Daoy (cell line): ENCODE measurements around the gene MANBA. TPM values are rescaled to one million over a fixed set of nuclear protein-coding genes. Genes with fewer than 3 reads are reported as not detected.

Experiments used
- DNase-seq: peaks from one replicate; pipeline ENCODE4 v3.0.0-alpha.2; 2015; ENCODE audit warnings: low read depth
- total RNA-seq: library from RNA; depleted of rRNA; stranded (reverse); fragments of >200 nt; shearing (Covaris generic); gene quantifications from 2 replicates; pipeline ENCODE4 v1.2.3, GENCODE V29; 2014; rRNA removed

MANBA gene
- total RNA-seq, 1 experiment from 2014 or later: 8.2 TPM

DNA sequence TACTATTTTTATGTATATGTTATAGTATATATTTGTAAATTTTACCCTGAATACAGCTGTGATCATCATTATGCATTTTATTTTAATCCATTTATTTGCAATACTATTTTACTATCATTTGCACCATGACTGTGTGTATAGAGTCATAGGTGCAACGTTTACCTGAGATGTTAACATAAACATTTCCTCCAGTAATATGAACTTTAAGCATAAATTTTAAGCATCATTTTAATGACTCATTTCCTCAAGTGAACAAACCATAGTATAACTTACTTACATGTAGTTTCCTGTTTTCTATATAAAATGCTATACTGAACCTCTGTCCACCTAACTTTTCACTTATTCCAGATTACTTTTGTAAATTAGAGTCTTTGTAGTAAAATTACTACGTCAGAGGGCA, 166.8 kb downstream of the MANBA start:
- DNase-seq: no peak

DNA sequence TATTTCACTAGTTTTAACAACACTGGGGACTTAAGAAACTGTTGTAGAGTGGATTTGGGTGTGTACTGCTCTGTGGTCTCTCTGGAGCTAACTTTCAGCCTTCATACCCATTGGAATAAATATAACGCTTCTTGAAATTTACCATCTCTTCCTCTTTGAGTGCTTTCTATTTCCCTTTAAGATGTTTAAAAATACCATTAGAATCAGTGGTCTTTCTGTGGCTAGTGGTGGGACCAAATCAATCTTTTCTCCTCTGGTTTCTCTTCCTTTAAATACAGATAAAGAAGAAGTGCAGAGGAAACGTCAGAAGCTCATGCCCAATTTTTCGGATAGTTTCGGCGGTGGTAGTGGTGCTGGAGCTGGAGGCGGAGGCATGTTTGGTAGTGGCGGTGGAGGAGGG, 167.6 kb downstream of the MANBA start:
- no peak for DNase-seq

DNA sequence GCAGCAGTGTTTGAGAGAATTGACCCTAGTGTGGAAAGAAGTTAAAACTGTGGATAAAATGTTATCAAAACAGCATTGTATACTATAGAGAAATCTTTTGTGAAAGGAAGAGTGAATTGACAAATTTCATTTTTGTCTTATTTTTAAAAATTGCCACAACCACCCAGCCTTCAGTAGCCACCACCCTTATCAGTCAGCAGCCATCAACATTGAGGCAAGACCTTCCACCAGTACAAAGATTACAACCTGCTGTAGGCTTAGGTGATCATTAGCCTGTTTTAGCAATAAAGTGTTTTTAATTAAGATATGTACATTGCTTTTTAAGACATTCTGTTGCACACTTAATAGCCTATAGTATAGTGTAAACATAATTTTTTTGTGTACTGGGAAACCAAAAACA, 168.5 kb downstream of the MANBA start:
- DNase-seq: no peak

DNA sequence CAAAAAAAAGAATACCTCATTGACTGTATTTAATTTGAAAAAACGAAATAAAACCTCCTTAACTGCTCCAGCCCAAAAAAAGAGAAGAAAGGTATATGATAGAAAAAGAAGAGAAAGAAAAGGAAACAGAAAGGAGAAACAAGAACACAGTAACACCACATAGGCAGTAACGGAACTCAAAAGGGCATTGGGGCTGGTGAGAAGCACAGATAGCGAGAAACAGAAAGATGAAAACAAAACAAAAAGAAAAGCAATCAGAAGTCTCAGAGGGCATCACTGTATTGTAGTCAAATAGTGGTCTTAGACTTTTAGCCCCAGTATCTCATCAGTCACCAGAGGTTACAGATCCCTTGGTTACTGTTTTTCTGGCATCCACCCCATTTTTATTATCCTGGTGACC, 171.0 kb downstream of the MANBA start:
- DNase-seq: no peak

DNA sequence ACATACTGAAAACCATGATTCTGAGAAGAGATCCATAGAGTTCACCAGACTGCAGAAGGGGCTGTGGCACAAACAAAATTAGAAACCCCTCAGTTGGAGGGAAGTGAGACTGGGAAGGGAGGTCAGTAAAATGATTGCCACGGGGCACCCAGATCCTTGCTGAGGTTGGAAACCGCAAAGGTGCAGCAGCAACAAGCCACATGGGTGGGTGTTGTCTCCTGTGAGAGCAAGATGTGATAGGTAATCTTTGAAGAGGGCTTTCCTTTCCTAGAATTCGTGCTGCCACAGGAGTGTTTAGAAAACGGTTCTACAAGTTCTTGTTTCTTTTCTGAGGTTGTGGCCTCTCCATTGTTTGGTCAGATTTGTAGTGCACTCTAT, 174.1 kb downstream of the MANBA start:
- DNase-seq: no peak

DNA sequence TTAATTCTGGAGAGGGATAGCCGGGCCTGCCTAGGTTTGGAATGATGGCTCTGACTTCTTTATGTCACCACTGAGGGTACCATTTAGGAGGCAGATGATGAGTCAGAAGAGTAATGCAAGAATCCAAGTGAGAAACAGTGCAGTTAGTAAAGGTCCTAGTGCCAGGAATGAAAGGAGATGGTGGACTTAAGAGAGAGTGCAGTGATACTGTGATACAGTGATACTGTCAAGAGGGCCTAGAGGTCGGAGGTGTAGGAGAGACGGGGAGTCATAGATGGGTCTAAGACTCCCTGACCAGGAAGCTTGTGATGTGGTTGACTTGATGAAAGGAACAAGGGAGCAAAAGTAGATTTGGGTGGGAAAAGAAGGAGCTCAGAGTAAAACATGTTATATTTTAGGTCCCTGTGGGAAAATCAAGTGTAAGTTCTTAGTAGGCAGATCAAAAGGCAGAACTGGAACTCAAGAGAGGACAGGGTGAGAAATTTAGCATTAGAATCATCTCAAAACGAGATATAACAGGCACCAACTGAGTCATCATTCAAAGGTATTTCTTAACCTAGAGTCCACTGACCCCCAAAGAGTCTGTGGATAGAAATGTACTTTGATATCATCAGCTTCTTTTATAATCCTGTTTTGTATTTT, 174.6 kb downstream of the MANBA start:
- no peak for DNase-seq

GRCh38 chr4:102585329-102585728, 175.4 kb downstream of the MANBA start:
- no peak for DNase-seq

DNA sequence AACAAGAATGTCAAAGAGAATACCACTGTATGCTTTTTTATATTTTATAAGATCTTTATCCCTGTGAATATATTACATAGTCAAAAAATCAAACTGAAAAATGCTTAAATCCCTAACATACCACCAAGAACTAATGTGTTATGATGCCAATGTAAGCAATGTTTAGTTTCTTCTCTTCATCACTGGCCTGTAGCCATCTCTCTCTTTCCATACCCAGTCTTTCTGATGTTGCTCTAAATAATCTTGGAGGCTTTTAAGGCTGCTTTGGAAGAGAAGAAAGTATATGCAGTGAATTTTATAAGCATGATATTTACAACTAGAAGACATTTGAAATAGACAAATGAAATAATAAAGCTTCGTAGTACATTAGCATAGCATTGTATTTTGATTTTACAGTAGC, 176.7 kb downstream of the MANBA start:
- DNase-seq: no peak

Other genes starting within 250 kb of the MANBA start
- 204 and 230 TPM in 2 replicates for gene UBE2D3, start 66.6 kb upstream of the MANBA start, total RNA-seq
- gene CISD2, start 108.0 kb upstream of the MANBA start, total RNA-seq: 28.8 and 69.4 TPM in 2 replicates